Vagina (tissue), 2 donors: Measurements from ENCODE around the gene GRIK3.

Experiments used
- POLR2A ChIP-seq, 2 donors: fragments of 450-650 bp; IDR thresholded peaks; one replicate each; pipeline ENCODE4 v1.6.1; 2017; ENCODE audit warnings: antibody characterized with exemption in 2 of 2, mild to moderate bottlenecking in 2 of 2, moderate library complexity in 2 of 2
- TF ChIP-seq, protein P1 (sequence below), 3 experiments: fragments of 450-650 bp in 2 of 3; fragments of 200-600 bp in 1 of 3; sonication (generic) in 1 of 3; IDR thresholded peaks; one replicate each; pipeline ENCODE4 v1.5.1; 2017 to 2019; ENCODE audit warnings: antibody characterized with exemption in 3 of 3, mild to moderate bottlenecking in 2 of 3, moderate library complexity in 2 of 3

DNA sequence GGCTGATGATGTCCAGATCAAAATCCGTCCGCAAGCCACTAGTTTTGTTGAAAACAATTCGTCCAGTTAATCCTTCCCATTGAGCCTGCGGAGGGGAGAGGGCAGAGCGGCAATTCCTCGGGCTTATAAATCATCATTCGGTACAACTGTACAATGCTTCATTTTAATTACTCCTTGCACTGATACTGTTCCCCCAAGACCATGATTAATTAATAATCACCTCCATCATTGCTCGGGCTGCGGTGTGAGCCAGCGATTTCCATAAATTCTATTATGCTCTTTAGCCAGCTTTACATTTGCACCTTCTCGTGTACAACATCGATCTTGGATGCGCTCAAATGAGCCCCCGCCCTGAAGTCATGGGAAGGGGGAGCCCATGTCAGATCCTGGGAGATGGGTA, 180.7 kb downstream of the GRIK3 start:
- TF ChIP-seq POLR2A (IDR thresholded peaks at IDR 0.05), result no peak
- TF ChIP-seq, protein P1, sequence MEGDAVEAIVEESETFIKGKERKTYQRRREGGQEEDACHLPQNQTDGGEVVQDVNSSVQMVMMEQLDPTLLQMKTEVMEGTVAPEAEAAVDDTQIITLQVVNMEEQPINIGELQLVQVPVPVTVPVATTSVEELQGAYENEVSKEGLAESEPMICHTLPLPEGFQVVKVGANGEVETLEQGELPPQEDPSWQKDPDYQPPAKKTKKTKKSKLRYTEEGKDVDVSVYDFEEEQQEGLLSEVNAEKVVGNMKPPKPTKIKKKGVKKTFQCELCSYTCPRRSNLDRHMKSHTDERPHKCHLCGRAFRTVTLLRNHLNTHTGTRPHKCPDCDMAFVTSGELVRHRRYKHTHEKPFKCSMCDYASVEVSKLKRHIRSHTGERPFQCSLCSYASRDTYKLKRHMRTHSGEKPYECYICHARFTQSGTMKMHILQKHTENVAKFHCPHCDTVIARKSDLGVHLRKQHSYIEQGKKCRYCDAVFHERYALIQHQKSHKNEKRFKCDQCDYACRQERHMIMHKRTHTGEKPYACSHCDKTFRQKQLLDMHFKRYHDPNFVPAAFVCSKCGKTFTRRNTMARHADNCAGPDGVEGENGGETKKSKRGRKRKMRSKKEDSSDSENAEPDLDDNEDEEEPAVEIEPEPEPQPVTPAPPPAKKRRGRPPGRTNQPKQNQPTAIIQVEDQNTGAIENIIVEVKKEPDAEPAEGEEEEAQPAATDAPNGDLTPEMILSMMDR (IDR thresholded peaks at IDR 0.05), result no peak
